Activated B cell treated with CpG ODN at 0.5 μM for 24 hours (primary cell): Measurements from ENCODE around the gene CTDSPL2. TPM values are rescaled to one million over a fixed set of nuclear protein-coding genes. Genes with fewer than 3 reads are reported as not detected.

Experiments used
- ATAC-seq: fragments of 200-7000 bp; cut with Tn5 transposase; one replicate; pipeline ENCODE4 v1.10.0; 2021; ENCODE audit warnings: low read depth, mild to moderate bottlenecking, moderate library complexity
- CTCF ChIA-PET: fragments of 350-600 bp; sonication (Branson Sonifier 250); formaldehyde crosslinking; loops from one replicate; lab custom pipeline; 2021; ENCODE audit warnings: antibody characterized with exemption; lab: Charles Lee
- POLR2A ChIA-PET: fragments of 350-600 bp; sonication (Branson Sonifier 250); formaldehyde crosslinking; loops from one replicate; lab custom pipeline; 2021; ENCODE audit warnings: antibody characterized with exemption; lab: Charles Lee
- DNase-seq: peaks from one replicate; pipeline ENCODE4 v3.0.0; 2022
- H3K27ac Mint-ChIP-seq: one replicate; pipeline ENCODE4 v1.8.0; 2020; ENCODE audit warnings: mixed read lengths
- H3K27me3 Mint-ChIP-seq: one replicate; pipeline ENCODE4 v1.8.0; 2021; ENCODE audit warnings: mixed read lengths
- H3K36me3 Mint-ChIP-seq: one replicate; pipeline ENCODE4 v1.8.0; 2021; ENCODE audit warnings: low read depth, mixed read lengths
- H3K4me1 Mint-ChIP-seq: one replicate; pipeline ENCODE4 v1.8.0; 2021; ENCODE audit warnings: mixed read lengths
- H3K4me3 Mint-ChIP-seq: one replicate; pipeline ENCODE4 v1.8.0; 2020; ENCODE audit warnings: mild to moderate bottlenecking, mixed read lengths
- H3K9me3 Mint-ChIP-seq: one replicate; pipeline ENCODE4 v1.8.0; 2020; ENCODE audit warnings: mixed read lengths
- intact Hi-C: fragments of 100-400 bp; cut with micrococcal nuclease; formaldehyde crosslinking; loops from one replicate; pipeline ENCODE4 v1.15.1; 2024
- total RNA-seq: library from RNA; stranded (reverse); gene quantifications from 2 replicates; pipeline ENCODE4 v1.2.3, GENCODE V29; 2022
- TF ChIP-seq, protein P1 (sequence below): fragments of 200-600 bp; IDR thresholded peaks from one replicate; pipeline ENCODE4 v1.8.0; 2022; ENCODE audit warnings: antibody characterized with exemption, mild to moderate bottlenecking

Gene CTDSPL2
- total RNA-seq, 1 donor from 2014 or later: 46.8 TPM

DNA sequence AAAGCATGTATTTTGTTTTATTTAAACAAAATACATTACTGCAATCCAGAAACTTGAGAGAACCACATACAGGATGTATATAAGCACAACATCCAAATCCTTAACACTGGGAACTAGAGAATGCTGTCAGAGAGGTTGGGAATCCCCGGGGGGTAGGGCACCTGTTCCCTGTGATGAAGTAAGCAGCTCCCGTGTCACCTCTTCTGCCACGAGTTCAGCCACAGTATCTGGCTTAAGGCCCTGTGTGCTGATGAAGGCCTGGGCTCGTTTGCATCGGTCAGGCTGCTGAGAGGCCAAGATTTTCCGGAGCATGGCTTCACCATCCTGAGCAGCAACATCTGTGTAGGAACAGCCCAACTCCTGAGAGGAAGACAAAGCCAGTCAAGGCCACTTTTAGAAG is 146.0 kb downstream of the CTDSPL2 start:
- intact Hi-C loops: no loop called here
- TF ChIP-seq, protein P1, sequence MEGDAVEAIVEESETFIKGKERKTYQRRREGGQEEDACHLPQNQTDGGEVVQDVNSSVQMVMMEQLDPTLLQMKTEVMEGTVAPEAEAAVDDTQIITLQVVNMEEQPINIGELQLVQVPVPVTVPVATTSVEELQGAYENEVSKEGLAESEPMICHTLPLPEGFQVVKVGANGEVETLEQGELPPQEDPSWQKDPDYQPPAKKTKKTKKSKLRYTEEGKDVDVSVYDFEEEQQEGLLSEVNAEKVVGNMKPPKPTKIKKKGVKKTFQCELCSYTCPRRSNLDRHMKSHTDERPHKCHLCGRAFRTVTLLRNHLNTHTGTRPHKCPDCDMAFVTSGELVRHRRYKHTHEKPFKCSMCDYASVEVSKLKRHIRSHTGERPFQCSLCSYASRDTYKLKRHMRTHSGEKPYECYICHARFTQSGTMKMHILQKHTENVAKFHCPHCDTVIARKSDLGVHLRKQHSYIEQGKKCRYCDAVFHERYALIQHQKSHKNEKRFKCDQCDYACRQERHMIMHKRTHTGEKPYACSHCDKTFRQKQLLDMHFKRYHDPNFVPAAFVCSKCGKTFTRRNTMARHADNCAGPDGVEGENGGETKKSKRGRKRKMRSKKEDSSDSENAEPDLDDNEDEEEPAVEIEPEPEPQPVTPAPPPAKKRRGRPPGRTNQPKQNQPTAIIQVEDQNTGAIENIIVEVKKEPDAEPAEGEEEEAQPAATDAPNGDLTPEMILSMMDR: no peak
- Mint-ChIP-seq H3K36me3 (peaks cover 55% of the 10 kb centered on the region), H3K27ac (no peak overlapping the region), H3K27me3 (no peaks in the 10 kb centered on the region), H3K9me3 (no peaks in the 10 kb centered on the region), H3K4me3 (no peak overlapping the region), H3K4me1 (peaks cover 1% of the 10 kb centered on the region)
- CTCF ChIA-PET: interaction anchor here (1.2 kb wide), 1 partner anchor 163 kb away, joined by 3 read pairs; the partner anchor contains the start of gene TRIM69
- ATAC-seq (no peak), DNase-seq (no peak)
- POLR2A ChIA-PET: no interaction called here

DNA sequence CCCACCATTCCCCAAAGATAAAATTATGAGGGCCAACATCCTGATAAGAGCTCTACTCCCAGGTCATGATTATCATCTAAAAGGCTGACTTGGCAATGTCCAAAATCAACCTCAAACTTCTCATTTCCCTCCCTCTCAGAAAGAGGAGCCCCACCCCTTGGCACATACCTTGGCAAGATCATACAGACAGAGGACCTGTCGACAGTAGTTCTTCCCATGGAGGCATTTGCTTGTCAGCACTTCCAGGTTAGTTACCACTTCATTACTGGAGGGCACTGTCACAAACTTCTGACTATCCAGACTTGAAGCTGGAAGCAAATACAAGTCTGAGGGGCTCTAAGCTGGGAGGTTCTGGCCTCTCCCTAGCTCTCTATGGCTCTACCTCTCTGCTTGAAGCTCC is 147.3 kb downstream of the CTDSPL2 start:
- H3K4me3 Mint-ChIP-seq: no peak overlapping the region
- no peaks in the 10 kb centered on the region for H3K27me3 Mint-ChIP-seq
- H3K4me1 Mint-ChIP-seq: peaks cover 5% of the 10 kb centered on the region
- DNase-seq (no peak), ATAC-seq (no peak)
- CTCF ChIA-PET: interaction anchor here (1.2 to 1.7 kb wide), 2 partner anchors 11 to 162 kb away, joined by 3 to 4 read pairs; partner anchors contain the start of gene TRIM69
- H3K27ac Mint-ChIP-seq: peak overlapping the region; percentile 59
- H3K9me3 Mint-ChIP-seq: no peaks in the 10 kb centered on the region
- TF ChIP-seq, protein P1: no peak
- POLR2A ChIA-PET: no interaction called here
- H3K36me3 Mint-ChIP-seq: peaks cover 49% of the 10 kb centered on the region
- intact Hi-C loops: no loop called here

Other genes starting within 250 kb of the CTDSPL2 start
- 0.53 TPM in 1 of 2 replicates, not detected in the other for gene FRMD5, start 232.4 kb upstream of the CTDSPL2 start, total RNA-seq
- 46.9 and 55.0 TPM in 2 replicates for gene GOLM2, start 138.9 kb upstream of the CTDSPL2 start, total RNA-seq
- gene EIF3J, start 109.5 kb downstream of the CTDSPL2 start, total RNA-seq: 78.9 and 88.4 TPM in 2 replicates
- gene SPG11, start 236.0 kb downstream of the CTDSPL2 start, total RNA-seq: 132 and 161 TPM in 2 replicates